OCI-LY7 (cell line): ENCODE measurements around the gene FLRT2.

Experiments used
- EZH2phosphoT487 ChIP-seq: fragments of 200-600 bp; sonication (generic); IDR thresholded peaks from 2 replicates; pipeline ENCODE4 v1.6.1; 2018; ENCODE audit warnings: low read depth, borderline replicate concordance, mild to moderate bottlenecking, mixed run types, antibody characterized with exemption, low read length, moderate library complexity, mixed read lengths
- TF ChIP-seq, protein P1 (sequence below): fragments of 200-600 bp; sonication (generic); conservative IDR thresholded peaks from 2 replicates; pipeline ENCODE4 v1.5.1; 2014; ENCODE audit warnings: mild to moderate bottlenecking, antibody characterized with exemption, low read length, moderate library complexity, mixed read lengths

DNA sequence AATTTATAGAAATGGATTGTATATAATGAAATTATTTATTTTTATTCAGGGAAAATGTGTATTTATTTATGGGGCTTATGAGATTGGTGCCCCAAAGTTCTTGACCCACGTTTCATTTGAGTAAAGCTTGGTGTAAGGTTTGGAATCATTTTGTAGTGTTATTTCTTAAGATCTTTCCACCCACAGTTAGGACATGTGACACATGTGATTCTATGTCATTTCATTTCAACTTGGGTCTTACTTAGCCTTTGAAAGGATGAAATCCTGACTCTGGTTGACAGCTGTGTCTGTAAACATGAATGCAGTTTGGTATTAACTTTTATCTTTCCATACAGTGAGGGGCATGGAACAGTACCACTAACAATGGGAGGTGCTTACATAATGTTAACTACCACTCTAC lies 51.7 kb downstream of the FLRT2 start:
- TF ChIP-seq, protein P1, sequence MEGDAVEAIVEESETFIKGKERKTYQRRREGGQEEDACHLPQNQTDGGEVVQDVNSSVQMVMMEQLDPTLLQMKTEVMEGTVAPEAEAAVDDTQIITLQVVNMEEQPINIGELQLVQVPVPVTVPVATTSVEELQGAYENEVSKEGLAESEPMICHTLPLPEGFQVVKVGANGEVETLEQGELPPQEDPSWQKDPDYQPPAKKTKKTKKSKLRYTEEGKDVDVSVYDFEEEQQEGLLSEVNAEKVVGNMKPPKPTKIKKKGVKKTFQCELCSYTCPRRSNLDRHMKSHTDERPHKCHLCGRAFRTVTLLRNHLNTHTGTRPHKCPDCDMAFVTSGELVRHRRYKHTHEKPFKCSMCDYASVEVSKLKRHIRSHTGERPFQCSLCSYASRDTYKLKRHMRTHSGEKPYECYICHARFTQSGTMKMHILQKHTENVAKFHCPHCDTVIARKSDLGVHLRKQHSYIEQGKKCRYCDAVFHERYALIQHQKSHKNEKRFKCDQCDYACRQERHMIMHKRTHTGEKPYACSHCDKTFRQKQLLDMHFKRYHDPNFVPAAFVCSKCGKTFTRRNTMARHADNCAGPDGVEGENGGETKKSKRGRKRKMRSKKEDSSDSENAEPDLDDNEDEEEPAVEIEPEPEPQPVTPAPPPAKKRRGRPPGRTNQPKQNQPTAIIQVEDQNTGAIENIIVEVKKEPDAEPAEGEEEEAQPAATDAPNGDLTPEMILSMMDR = no peak
- no peak for TF ChIP-seq EZH2phosphoT487
